ENCODE results near the gene ELOVL3. TPM values are rescaled to one million over a fixed set of nuclear protein-coding genes. Genes with fewer than 3 reads are reported as not detected.
A peak's percentile ranks its signal among the peaks of the same experiment; 100 is the strongest.
"Not testable (repeated sequence)": the region's sequence is repeated elsewhere in the genome, so short reads cannot be mapped to it uniquely, and the experiment has no call there.

ELOVL3 gene
- total RNA-seq, 2 donors from 2014 or later = not detected

GRCh38 chr10:102245932-102246251 is 19.8 kb downstream of the ELOVL3 start:
- H3K27ac Mint-ChIP-seq = peak overlapping the region; percentile 98

GRCh38 chr10:102246261-102246660 is 20.2 kb downstream of the ELOVL3 start:
- DNase-seq (no peak), ATAC-seq (no peak)
- peaks cover 8% of the 10 kb centered on the region for H3K27me3 Mint-ChIP-seq
- H3K9me3 ChIP-seq (ENCODE audit: control insufficient read depth, low read length, poor library complexity, severe bottlenecking) = no peaks in the 10 kb centered on the region
- H3K27ac Mint-ChIP-seq = peak overlapping the region; percentile 98
- peaks cover 44% of the 10 kb centered on the region for H3K4me1 Mint-ChIP-seq
- H3K36me3 Mint-ChIP-seq (ENCODE audit: low read depth) = peaks cover 4% of the 10 kb centered on the region
- H3K4me3 Mint-ChIP-seq = peak overlapping the region; percentile 96

More at GRCh38 chr10:102245932-102246251, 19.8 kb downstream of the ELOVL3 start:
- peaks cover 4% of the 10 kb centered on the region for H3K36me3 Mint-ChIP-seq (ENCODE audit: low read depth)
- DNase-seq = no peak
- peaks cover 46% of the 10 kb centered on the region for H3K4me1 Mint-ChIP-seq
- no peaks in the 10 kb centered on the region for H3K9me3 ChIP-seq (ENCODE audit: control insufficient read depth, low read length, poor library complexity, severe bottlenecking)
- no peak for ATAC-seq
- peak overlapping the region; percentile 96 for H3K4me3 Mint-ChIP-seq
- H3K27me3 Mint-ChIP-seq = peaks cover 8% of the 10 kb centered on the region

- Mint-ChIP-seq H3K4me1 (peaks cover 40% of the 10 kb centered on the region), H3K4me3 (peak overlapping the region; percentile 96), H3K27ac (peak overlapping the region; percentile 60), H3K27me3 (no peaks in the 10 kb centered on the region), H3K36me3 (ENCODE audit: low read depth) (no peaks in the 10 kb centered on the region)
- no peaks in the 10 kb centered on the region for H3K9me3 ChIP-seq (ENCODE audit: control insufficient read depth, low read length, poor library complexity, severe bottlenecking)
- ATAC-seq (no peak), DNase-seq (no peak)
Observed at GRCh38 chr10:102247734-102248133, 21.6 kb downstream of the ELOVL3 start.

GRCh38 chr10:102252508-102252907 is 26.4 kb downstream of the ELOVL3 start:
- not testable (repeated sequence) for H3K27me3 Mint-ChIP-seq; ATAC-seq; H3K9me3 ChIP-seq (ENCODE audit: control insufficient read depth, low read length, poor library complexity, severe bottlenecking); DNase-seq; H3K36me3 Mint-ChIP-seq (ENCODE audit: low read depth); H3K27ac Mint-ChIP-seq; H3K4me3 Mint-ChIP-seq
- peaks cover 20% of the 10 kb centered on the region for H3K4me1 Mint-ChIP-seq

- Mint-ChIP-seq H3K27ac (no peak overlapping the region), H3K27me3 (no peaks in the 10 kb centered on the region), H3K4me1 (peaks cover 13% of the 10 kb centered on the region), H3K4me3 (no peak overlapping the region), H3K36me3 (ENCODE audit: low read depth) (no peaks in the 10 kb centered on the region)
- no peak for ATAC-seq
- DNase-seq = no peak
- no peaks in the 10 kb centered on the region for H3K9me3 ChIP-seq (ENCODE audit: control insufficient read depth, low read length, poor library complexity, severe bottlenecking)
Observed at GRCh38 chr10:102254426-102254825, 28.3 kb downstream of the ELOVL3 start.

GRCh38 chr10:102255404-102255803 is 29.3 kb downstream of the ELOVL3 start:
- no peak for ATAC-seq
- H3K4me1 Mint-ChIP-seq = peaks cover 13% of the 10 kb centered on the region

GRCh38 chr10:102261196-102261595 is 35.1 kb downstream of the ELOVL3 start:
- H3K36me3 Mint-ChIP-seq (ENCODE audit: low read depth) = no peaks in the 10 kb centered on the region
- H3K27me3 Mint-ChIP-seq = no peaks in the 10 kb centered on the region
- no peak overlapping the region for H3K27ac Mint-ChIP-seq
- DNase-seq (no peak), ATAC-seq (no peak)
- no peaks in the 10 kb centered on the region for H3K9me3 ChIP-seq (ENCODE audit: control insufficient read depth, low read length, poor library complexity, severe bottlenecking)
- H3K4me1 Mint-ChIP-seq = peaks cover 16% of the 10 kb centered on the region
- H3K4me3 Mint-ChIP-seq = no peak overlapping the region

More at GRCh38 chr10:102255404-102255803, 29.3 kb downstream of the ELOVL3 start:
- Mint-ChIP-seq H3K27me3 (no peaks in the 10 kb centered on the region), H3K27ac (no peak overlapping the region), H3K4me3 (no peak overlapping the region), H3K36me3 (ENCODE audit: low read depth) (no peaks in the 10 kb centered on the region)
- no peak for DNase-seq
- no peaks in the 10 kb centered on the region for H3K9me3 ChIP-seq (ENCODE audit: control insufficient read depth, low read length, poor library complexity, severe bottlenecking)

GRCh38 chr10:102261842-102262241 is 35.7 kb downstream of the ELOVL3 start:
- DNase-seq (no peak), ATAC-seq (no peak)
- Mint-ChIP-seq H3K4me1 (peaks cover 16% of the 10 kb centered on the region), H3K27me3 (no peaks in the 10 kb centered on the region), H3K27ac (no peak overlapping the region), H3K36me3 (ENCODE audit: low read depth) (no peaks in the 10 kb centered on the region), H3K4me3 (no peak overlapping the region)
- H3K9me3 ChIP-seq (ENCODE audit: control insufficient read depth, low read length, poor library complexity, severe bottlenecking) = no peaks in the 10 kb centered on the region

GRCh38 chr10:102262744-102263370 is 36.8 kb downstream of the ELOVL3 start:
- no peak overlapping the region for H3K27ac Mint-ChIP-seq
- ATAC-seq (no peak), DNase-seq (no peak)
- peaks cover 19% of the 10 kb centered on the region for H3K4me1 Mint-ChIP-seq
- peaks cover 2% of the 10 kb centered on the region for H3K36me3 Mint-ChIP-seq (ENCODE audit: low read depth)
- no peaks in the 10 kb centered on the region for H3K27me3 Mint-ChIP-seq
- no peaks in the 10 kb centered on the region for H3K9me3 ChIP-seq (ENCODE audit: control insufficient read depth, low read length, poor library complexity, severe bottlenecking)
- H3K4me3 Mint-ChIP-seq = no peak overlapping the region

- Mint-ChIP-seq H3K36me3 (ENCODE audit: low read depth) (peaks cover 2% of the 10 kb centered on the region), H3K4me3 (no peak overlapping the region), H3K27me3 (no peaks in the 10 kb centered on the region), H3K4me1 (peaks cover 28% of the 10 kb centered on the region), H3K27ac (peak overlapping the region; percentile 60)
- DNase-seq (no peak), ATAC-seq (no peak)
- H3K9me3 ChIP-seq (ENCODE audit: control insufficient read depth, low read length, poor library complexity, severe bottlenecking) = no peaks in the 10 kb centered on the region
Observed at GRCh38 chr10:102264371-102264770, 38.3 kb downstream of the ELOVL3 start.

- DNase-seq (no peak), ATAC-seq (no peak)
- no peak overlapping the region for H3K4me3 Mint-ChIP-seq
- H3K9me3 ChIP-seq (ENCODE audit: control insufficient read depth, low read length, poor library complexity, severe bottlenecking) = no peaks in the 10 kb centered on the region
- H3K27me3 Mint-ChIP-seq = no peaks in the 10 kb centered on the region
- H3K36me3 Mint-ChIP-seq (ENCODE audit: low read depth) = peaks cover 2% of the 10 kb centered on the region
- peaks cover 28% of the 10 kb centered on the region for H3K4me1 Mint-ChIP-seq
- no peak overlapping the region for H3K27ac Mint-ChIP-seq
Observed at GRCh38 chr10:102266670-102267069, 40.6 kb downstream of the ELOVL3 start.

- DNase-seq (no peak), ATAC-seq (no peak)
- H3K4me3 Mint-ChIP-seq = no peak overlapping the region
- H3K27me3 Mint-ChIP-seq = no peaks in the 10 kb centered on the region
- H3K4me1 Mint-ChIP-seq = peaks cover 30% of the 10 kb centered on the region
- H3K27ac Mint-ChIP-seq = peak overlapping the region; percentile 72
- no peaks in the 10 kb centered on the region for H3K9me3 ChIP-seq (ENCODE audit: control insufficient read depth, low read length, poor library complexity, severe bottlenecking)
- H3K36me3 Mint-ChIP-seq (ENCODE audit: low read depth) = peaks cover 2% of the 10 kb centered on the region
Observed at GRCh38 chr10:102267748-102268147, 41.6 kb downstream of the ELOVL3 start.

GRCh38 chr10:102268375-102268888 is 42.3 kb downstream of the ELOVL3 start:
- DNase-seq (no peak), ATAC-seq (no peak)
- H3K4me3 Mint-ChIP-seq = no peak overlapping the region
- H3K27ac Mint-ChIP-seq = no peak overlapping the region
- peaks cover 32% of the 10 kb centered on the region for H3K4me1 Mint-ChIP-seq
- peaks cover 2% of the 10 kb centered on the region for H3K36me3 Mint-ChIP-seq (ENCODE audit: low read depth)
- H3K9me3 ChIP-seq (ENCODE audit: control insufficient read depth, low read length, poor library complexity, severe bottlenecking) = no peaks in the 10 kb centered on the region
- H3K27me3 Mint-ChIP-seq = no peaks in the 10 kb centered on the region

- DNase-seq = no peak
- ATAC-seq = no peak
- Mint-ChIP-seq H3K36me3 (ENCODE audit: low read depth) (peaks cover 2% of the 10 kb centered on the region), H3K27ac (peak overlapping the region; percentile 49), H3K4me1 (peaks cover 36% of the 10 kb centered on the region), H3K4me3 (no peak overlapping the region), H3K27me3 (no peaks in the 10 kb centered on the region)
- H3K9me3 ChIP-seq (ENCODE audit: control insufficient read depth, low read length, poor library complexity, severe bottlenecking) = no peaks in the 10 kb centered on the region
Observed at GRCh38 chr10:102269017-102269416, 42.9 kb downstream of the ELOVL3 start.

All from T-helper 17 cell (primary cell).